ENCODE data around the gene PDXK.
"Not testable (repeated sequence)": the region's sequence is repeated elsewhere in the genome, so short reads cannot be mapped to it uniquely, and the experiment has no call there.

PDXK gene

DNA sequence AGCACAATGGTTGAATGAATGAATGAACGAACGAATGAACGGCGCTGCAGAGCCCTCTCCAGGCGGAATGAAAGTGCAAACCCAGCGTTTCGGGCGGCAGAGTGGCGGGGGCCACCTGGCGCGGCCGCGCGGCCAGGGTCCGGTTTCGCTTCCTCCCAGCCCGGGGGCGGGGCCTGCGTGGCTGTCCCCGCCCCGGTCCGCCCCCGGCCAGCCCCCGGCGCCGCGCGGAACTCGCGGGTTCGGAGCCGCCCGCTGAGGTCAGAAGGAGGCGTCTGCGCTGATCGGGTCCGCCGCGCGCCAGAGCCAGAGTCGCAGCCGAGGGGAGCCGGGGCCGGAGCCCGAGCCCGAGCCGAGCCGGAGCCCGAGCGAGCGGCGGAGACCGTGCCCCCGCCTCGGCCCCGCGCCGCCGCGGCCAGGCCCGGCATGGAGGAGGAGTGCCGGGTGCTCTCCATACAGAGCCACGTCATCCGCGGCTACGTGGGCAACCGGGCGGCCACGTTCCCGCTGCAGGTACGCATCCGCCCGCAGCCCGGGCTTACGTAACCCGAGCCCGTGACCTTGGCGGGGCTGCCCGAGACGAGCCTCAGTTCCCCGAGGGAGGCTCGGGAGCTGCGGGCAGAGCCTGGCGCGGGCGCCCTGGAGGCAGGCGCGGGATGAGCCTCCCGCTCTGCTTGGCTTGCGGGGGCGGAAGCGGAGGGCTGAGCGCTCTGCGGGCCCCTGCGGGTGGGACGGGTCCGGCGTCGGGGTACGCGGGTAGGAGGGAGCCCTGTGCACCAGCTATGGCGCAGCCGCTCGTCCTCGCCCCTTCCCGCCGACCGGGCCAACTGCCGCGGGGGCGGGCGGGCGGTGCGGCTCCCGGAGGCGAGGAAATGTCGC, at the start of gene PDXK:
Gene PDXK (plus strand): TSS at position 258 of the 876 bp plus-strand sequence. CDS start 166 bp downstream, at position 424.
- DNase-seq (ENCODE audit: extremely low spot score), result peak; percentile 94
- TF ChIP-seq, protein P1, sequence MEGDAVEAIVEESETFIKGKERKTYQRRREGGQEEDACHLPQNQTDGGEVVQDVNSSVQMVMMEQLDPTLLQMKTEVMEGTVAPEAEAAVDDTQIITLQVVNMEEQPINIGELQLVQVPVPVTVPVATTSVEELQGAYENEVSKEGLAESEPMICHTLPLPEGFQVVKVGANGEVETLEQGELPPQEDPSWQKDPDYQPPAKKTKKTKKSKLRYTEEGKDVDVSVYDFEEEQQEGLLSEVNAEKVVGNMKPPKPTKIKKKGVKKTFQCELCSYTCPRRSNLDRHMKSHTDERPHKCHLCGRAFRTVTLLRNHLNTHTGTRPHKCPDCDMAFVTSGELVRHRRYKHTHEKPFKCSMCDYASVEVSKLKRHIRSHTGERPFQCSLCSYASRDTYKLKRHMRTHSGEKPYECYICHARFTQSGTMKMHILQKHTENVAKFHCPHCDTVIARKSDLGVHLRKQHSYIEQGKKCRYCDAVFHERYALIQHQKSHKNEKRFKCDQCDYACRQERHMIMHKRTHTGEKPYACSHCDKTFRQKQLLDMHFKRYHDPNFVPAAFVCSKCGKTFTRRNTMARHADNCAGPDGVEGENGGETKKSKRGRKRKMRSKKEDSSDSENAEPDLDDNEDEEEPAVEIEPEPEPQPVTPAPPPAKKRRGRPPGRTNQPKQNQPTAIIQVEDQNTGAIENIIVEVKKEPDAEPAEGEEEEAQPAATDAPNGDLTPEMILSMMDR (IDR thresholded peaks at IDR 0.05; ENCODE audit: control extremely low read depth, extremely low read depth, low read depth, missing control alignments), result peak; percentile 26
- ChIA-PET CTCF (interaction anchor here (1.0 to 1.8 kb wide), 2 partner anchors 10 to 13 kb away, joined by 3 to 13 read pairs; no protein-coding TSS in a partner anchor), POLR2A (interaction anchor here (2.0 kb wide), 1 partner anchor 9 kb away, joined by 14 read pairs; no protein-coding TSS in a partner anchor)

DNA sequence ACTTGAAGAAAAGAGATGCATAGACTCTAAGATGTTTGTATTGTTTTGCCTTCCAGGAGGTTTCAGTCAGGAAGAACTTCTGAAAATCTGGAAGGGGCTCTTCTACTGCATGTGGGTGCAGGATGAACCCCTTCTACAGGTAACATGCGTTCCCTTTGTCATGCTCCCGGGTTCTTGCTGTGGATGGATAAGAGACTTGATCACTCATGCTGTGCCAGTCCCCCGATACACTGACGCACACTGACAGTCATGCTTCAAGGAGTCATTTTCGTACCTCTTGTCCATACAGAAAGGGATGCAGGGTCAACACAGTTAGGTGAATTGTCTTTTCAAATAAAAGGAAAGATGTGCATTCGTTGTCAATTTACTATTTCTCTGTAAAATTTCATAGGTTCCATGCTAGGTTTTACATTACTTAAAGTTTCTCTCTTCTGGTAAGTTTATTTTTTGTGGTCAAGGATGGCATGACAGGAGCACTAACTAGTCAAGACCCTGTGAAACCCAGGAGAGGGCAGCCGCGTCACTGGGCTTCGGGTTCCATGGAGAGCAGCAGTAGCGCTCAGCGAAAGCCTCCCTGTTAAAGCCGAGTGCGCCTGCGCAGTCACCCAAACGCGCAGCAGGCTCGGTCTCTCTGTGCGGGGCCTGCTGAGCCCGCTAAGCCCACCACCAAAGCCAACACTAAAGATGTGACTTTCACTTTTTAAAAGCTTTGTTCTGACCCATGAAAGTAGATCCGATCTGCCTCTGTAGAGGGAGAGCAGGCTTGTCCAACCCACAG, 48.9 kb upstream of the PDXK start:
- POLR2A ChIA-PET, result no interaction called here
- DNase-seq (ENCODE audit: extremely low spot score), result no peak
- CTCF ChIA-PET, result interaction anchor here (1.3 kb wide), 1 partner anchor 8 kb away, joined by 4 read pairs; no protein-coding TSS in a partner anchor
- TF ChIP-seq, protein P1 (IDR thresholded peaks at IDR 0.05; ENCODE audit: control extremely low read depth, extremely low read depth, low read depth, missing control alignments), result no peak

DNA sequence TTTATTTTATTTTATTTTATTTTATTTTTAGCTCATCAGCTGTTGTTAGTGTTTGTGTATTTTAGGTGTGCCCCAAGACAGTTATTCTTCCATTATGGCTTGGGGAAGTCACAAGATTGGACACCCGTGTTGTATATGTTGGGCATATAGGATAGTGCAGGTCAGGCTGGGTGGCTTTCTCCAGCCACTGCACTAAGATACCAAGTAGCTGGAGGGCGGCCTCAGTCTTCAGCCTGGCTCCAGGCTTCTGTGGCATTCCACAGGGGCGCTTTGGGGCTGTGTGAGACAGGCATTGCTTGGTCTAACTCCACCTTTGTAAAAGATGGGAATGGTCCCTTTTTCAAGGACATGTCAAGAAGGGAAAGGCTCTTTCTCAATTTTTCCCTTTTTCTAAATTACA, 43.1 kb upstream of the PDXK start:
- POLR2A ChIA-PET, result no interaction called here
- DNase-seq (ENCODE audit: extremely low spot score), result no peak
- TF ChIP-seq, protein P1 (IDR thresholded peaks at IDR 0.05; ENCODE audit: control extremely low read depth, extremely low read depth, low read depth, missing control alignments), result no peak
- CTCF ChIA-PET, result interaction anchor here (1.1 kb wide), 1 partner anchor 16 kb away, joined by 3 read pairs; no protein-coding TSS in a partner anchor

DNA sequence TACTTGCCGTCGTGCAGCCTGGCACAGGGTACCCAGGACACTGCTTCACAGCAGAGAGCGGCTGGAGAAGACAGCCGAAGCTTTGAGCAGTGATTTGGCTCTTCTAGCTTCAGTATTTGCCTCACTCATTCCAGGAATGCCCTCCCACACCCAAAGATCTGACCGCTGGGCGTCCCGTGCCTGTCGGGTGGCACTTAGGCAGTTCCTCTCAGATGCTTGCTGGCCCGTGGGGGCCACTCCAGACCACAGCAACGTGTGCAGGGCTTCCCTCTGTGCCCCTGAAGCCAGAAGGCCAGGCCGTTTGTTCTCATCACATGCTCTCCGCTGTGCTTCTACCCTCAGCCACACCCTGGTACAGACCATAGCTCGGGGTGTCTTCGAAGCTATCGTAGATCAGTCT, 42.5 kb upstream of the PDXK start:
- ChIA-PET POLR2A (no interaction called here), CTCF (interaction anchor here (1.1 to 1.4 kb wide), 2 partner anchors 10 to 16 kb away, joined by 3 read pairs; no protein-coding TSS in a partner anchor)
- DNase-seq (ENCODE audit: extremely low spot score), result no peak
- TF ChIP-seq, protein P1 (IDR thresholded peaks at IDR 0.05; ENCODE audit: control extremely low read depth, extremely low read depth, low read depth, missing control alignments), result no peak

DNA sequence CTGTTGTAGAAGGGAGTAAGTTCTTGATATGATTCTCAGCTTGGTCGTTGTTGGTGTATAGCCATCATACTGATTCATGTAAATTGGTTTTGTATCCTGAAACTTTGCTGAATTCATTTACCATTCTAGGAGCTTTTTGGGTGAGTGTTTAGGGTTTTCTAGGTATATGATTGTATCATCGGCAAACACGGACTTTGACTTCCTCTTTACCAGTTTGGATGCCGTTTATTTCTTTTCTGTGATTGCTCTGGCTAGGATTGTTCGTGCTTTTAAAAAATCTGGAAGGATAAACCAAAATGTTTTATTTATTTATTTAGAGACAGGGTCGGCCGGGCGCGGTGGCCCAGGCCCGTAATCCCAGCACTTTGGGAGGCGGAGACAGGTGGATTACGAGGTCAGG, 39.0 kb upstream of the PDXK start:
- ChIA-PET CTCF (no interaction called here), POLR2A (no interaction called here)
- no peak for DNase-seq (ENCODE audit: extremely low spot score)
- TF ChIP-seq, protein P1 (IDR thresholded peaks at IDR 0.05; ENCODE audit: control extremely low read depth, extremely low read depth, low read depth, missing control alignments), result no peak

DNA sequence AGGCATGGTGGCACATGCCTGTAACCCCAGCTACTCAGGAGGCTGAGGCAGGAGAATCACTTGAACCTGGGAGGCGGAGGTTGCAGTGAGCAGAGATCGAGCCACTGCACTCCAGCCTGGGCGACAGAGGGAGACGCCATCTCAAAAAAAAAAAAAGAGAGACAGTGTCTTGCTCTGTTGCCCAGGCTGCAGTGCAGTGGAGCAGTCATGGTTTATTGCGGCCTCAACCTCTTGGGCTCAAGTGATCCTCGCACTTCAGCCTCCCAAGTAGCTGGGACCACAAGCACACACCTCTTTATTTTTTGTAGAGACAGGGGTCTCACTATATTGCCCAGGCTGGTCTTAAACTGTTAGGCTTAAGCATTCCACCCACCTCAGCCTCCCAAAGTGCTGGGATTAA, 38.5 kb upstream of the PDXK start:
- DNase-seq (ENCODE audit: extremely low spot score); POLR2A ChIA-PET: not testable (repeated sequence)
- CTCF ChIA-PET, result interaction anchor here (0.8 kb wide), 2 partner anchors 9 to 24 kb away, joined by 3 read pairs; no protein-coding TSS in a partner anchor

Data from GM10248 (cell line).